KBM-7 (cell line): ENCODE results near the gene EN2.
A peak's percentile ranks its signal among the peaks of the same experiment; 100 is the strongest.

Source experiments
- DNase-seq: peaks from one replicate; pipeline ENCODE4 v3.0.0-alpha.2; 2015
- in situ Hi-C: fragments of 300-500 bp; cut with MboI; formaldehyde crosslinking; loops from 2 replicates; pipeline ENCODE4 v1.14.3; 2020; ENCODE audit warnings: low sequenced_read_pairs, low pct_unique_long_range_greater_than_20kb, mixed read lengths

EN2 gene

DNA sequence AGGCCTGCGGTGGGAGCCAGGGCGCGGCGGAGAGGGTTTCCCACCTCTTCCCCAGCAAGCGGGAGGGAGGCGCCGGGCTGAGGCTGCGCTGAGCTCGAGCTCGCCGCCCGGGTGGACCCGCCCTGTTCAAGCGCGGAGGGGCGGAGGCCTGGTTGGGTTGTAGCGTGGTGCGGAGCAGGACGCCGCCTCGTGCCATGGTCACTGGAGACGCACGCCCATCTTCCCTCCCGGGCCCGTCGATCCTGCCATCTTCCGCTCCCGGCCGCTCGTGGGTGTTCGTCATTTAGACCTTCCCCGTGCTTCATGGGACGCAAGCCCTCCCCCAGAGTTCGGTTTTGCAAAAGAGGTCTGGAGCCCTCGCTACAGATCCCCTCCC lies 9.3 kb upstream of the EN2 start:
- in situ Hi-C loops: no loop called here
- DNase-seq: no peak

- DNase-seq: no peak
- in situ Hi-C loops: no loop called here
Measured at GRCh38 chr7:155449008-155449868, 8.7 kb upstream of the EN2 start.

DNA sequence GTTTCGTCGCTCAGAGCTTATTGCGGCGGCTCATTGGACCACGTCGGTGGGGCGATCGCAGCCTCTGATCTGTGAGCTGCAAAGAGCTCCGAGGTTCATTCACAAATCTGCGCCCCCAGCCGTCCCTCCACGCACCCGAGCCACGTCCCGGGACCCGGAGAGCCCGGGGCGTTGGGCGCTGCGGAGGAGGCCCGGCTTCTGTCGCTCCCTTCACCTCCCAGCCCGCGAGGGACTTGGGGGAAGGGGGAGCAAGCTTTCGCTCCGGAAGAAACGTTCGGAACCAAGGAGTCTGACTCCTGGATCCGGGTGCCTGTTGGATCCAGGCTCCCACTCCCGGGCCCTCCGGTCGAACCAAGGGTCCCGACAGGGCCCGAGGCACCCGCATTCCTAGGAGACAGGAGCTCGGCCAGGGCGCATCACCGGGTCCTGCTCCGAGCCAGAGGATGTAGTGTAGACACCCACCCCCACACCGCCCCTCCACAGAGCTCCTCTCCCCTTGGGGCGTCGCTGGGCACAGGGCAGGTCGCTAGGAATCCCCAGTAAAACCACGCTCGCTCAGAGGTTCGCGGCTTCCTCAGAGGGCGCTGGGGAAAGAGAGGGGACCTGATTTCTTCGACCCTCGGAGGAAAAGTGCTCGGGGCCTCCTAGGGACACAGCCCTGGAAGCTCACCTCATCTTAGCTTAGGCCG lies 7.9 kb upstream of the EN2 start:
- in situ Hi-C loops: no loop called here
- no peak for DNase-seq

DNA sequence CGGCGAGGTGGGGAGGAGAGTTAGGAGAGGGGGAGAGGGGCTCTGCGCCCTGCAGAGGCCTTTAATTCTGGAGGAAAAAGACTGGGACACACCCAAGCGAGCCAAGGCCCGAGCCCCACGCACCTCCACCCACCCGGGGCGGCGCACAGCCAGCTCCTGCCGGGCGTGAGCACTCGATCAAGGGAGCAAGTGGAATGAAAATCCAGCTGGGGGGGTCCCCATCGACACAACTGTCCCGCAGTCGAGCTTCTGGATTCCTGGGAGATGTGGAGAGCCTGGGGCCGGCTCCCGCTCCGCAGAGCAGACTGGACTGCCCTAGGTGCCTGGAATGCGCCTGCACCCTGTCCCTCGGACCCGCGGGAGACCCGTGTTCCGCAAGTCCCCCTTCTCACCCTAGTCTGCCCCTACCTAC lies 7.4 kb upstream of the EN2 start:
- in situ Hi-C loops: no loop called here
- no peak for DNase-seq

- in situ Hi-C loops: no loop called here
- DNase-seq: no peak
Measured at GRCh38 chr7:155450970-155451801, 6.7 kb upstream of the EN2 start.

DNA sequence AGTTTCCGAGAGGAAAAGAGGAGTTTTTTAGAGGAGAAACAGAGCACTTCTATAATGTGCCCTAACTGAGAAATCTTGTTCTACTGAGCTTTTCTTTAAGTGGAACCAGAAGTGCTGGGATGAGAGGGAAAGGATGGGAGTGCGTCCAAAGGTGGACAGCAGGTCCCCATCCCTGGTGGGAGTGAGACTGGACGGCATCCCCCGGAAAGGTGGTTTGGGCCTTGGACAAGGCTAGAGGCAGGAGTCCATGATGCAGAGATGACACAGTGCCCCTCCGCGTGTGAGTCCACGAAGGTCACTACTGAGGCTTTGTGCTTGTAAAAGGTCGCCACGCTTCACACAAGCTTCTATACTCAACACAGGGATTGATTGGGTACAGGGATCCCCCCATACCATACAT lies 6.1 kb upstream of the EN2 start:
- in situ Hi-C loops: no loop called here

DNA sequence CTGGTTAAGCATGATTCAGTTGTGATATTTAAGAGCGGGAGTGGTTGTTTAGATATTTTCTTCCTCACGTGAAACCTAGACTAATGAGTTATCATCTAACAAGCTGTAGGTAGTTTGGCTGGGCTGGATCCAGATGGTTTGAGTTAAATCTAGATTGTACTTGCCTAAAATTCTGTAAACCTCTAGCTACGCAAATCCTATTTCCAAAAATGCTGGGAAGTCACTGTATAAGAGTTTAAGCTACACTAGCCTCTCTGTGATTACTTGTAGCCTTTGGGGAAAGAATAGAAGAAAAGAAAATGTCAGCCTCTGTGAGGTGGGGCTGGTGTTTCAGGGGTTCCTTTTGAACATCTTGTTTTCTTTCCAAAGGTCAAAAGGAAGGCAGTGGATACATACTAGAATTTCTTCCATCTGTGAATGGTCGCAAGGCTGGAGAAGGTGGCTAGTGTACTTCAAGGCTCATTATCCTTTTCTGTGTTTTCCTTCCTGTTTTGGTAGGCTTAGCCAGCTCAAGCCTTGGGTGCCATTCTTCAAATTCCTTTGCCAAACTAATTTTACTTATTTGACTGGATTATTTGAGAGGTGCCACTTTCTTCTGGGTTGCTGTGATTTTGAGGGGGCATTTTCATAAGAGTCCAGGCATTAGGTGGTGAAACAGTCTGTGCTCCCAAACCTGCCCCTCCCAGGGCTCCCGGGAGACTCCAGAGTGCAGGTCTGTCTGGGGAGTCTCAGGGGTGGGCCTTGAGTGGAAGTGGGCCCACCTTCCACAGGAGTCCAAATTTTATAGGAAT lies 5.2 kb upstream of the EN2 start:
- DNase-seq: no peak
- in situ Hi-C loops: no loop called here

More for the DNA sequence above, 6.1 kb upstream of the EN2 start:
- no peak for DNase-seq

- in situ Hi-C loops: no loop called here
- DNase-seq: no peak
Measured at GRCh38 chr7:155453296-155454182, 4.4 kb upstream of the EN2 start.

DNA sequence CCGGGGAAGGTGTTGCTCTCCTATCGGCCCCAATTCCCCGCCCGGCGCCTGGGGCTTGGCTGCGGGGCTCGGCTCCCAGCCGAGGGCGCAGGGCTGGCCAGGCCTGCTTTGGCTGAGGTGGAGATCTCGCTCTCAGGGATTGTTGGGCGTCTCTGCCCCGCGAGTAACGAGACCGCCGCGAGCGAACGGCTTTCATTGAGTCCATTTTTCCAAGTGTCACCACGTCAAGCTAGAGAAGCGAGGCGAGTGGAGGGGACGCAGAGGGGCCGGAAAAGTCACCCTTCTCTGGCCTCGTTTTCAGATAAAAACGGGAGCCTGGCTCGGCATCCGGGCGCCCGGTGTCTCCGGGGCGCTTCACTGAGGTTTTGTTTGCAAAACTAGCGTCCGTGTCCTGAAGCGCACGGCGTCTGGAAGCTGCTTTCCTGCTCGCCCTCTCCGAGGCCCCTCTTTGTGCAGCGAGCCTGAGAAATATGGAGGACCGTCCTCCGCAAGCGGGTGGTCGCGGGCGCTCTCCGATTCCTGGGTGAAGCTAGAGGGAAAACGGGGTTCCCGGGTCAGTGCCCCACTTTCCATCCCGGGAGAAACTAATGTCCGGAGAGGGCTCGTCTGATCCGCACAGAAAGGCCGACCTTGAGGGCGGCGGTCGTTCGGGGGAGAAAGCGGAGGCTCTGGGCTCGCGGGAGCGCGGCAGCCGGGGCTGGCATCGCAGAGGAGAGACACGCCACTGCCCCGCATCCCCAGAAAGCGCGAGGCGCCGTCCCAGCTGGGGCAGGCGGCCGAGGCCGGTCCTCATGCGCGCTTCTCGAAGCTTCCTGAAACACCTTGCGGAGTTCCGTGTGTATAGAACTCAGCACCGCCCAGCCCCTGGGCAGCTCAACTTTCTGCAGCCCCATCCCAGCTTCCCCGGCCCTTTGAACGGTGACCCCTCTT lies 3.5 kb upstream of the EN2 start:
- DNase-seq: no peak
- in situ Hi-C loops: no loop called here

- no peak for DNase-seq
Measured at GRCh38 chr7:155455132-155455693, 2.7 kb upstream of the EN2 start.

DNA sequence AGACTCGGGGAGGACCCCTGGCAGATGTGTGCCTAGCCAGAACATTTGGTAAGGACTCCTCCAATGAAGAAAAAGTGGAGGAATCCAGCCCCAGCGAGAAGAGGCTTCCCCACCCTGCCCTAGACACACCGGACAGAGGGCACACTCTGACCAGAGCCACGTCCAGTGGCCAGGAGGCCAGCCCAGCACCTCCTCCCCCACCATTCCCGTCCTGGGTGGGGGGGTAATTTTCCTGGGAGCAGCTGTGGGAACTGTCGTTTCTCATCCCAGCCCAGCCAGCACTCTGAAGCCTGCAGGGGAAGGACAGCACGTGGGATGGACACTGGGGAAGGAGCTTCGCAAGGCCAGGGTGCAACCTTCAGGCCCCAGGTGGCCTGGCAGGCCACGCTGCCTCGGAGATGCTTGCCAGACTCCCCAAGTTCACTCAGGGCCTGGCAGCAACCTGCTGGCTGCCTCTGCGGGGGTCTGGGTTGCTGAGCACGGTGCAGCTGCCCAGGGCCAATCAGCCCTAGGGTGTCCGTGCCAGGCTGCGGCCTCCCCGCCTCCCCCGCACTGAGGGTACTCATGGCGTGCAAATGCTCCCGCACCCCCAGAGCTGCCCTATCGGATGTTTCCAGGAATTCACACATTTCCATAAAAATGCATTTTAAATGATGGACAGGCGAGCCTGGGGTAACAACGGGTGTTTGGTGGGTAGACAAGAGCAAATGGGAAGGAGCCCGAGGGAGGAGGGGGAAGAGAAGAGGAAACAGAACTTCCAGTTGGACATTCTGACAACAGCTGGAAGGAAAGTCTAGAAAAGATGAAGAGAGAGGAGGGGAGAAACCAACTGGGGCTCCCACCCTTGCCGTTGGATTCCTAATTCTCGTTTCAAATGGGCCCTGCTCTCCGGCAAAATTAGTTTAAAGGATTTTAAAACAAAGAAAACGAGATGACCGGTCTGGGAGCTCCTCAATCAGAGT lies 1.9 kb upstream of the EN2 start:
- in situ Hi-C loops: no loop called here
- no peak for DNase-seq

More at GRCh38 chr7:155455132-155455693, 2.7 kb upstream of the EN2 start:
- in situ Hi-C loops: no loop called here

GRCh38 chr7:155456738-155457543 lies 988 bp upstream of the EN2 start:
- peak; percentile 53 for DNase-seq
- in situ Hi-C loops: no loop called here

- in situ Hi-C loops: no loop called here
- DNase-seq: no peak
Measured at GRCh38 chr7:155457544-155458110, 302 bp upstream of the EN2 start.

DNA sequence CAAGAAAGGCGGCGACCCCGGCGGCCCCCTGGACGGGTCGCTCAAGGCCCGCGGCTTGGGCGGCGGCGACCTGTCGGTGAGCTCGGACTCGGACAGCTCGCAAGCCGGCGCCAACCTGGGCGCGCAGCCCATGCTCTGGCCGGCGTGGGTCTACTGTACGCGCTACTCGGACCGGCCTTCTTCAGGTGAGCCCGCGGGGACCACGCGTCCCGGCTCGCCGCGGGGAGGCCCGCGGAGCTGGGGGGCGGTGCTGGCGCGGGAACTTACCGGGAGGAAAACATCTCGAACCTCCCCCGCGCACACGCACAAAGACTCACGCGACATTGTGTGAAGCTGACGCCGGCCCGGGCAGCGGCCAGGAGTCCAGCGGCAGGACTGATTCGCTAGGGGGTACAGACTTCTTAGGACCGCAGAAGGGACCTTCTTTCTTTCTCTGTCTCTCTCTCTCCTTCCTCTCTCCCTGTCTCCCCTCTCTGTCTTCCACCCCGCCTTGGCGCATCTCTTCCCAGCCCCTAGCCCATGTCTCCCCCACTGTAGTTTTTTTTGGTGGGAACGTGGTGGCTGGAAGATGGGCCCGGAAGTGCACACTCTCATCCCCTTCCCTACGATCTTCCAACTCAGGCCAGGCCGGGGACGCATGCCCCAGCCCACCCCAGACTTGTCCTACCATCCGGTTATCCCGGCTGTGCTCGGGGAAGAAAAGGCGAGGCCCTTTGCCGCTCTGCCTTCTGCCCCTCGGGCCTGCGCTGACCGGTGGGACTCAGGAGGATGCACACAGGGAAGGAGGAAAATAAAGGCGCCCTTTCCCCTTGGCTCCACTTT lies 1.2 kb downstream of the EN2 start:
- in situ Hi-C loops: no loop called here
- no peak for DNase-seq
